NB4 (cell line): Measurements from ENCODE around the gene HCRTR1.

Experiments used
- CTCF ChIP-seq: IDR thresholded peaks from one replicate; pipeline ENCODE4 v1.5.1; 2012; ENCODE audit warnings: low read depth, low read length
- MAX ChIP-seq: IDR thresholded peaks from 2 replicates; pipeline ENCODE4 v1.6.1; 2011; ENCODE audit warnings: low read depth, low read length
- POLR2A ChIP-seq: IDR thresholded peaks from 2 replicates; pipeline ENCODE4 v1.6.1; 2011; ENCODE audit warnings: mild to moderate bottlenecking; ENCODE audit not compliant: insufficient read length; ENCODE audit errors: extremely low read depth

GRCh38 chr1:31627301-31627929, 9.9 kb downstream of the HCRTR1 start:
- no peak for TF ChIP-seq MAX
- no peak for TF ChIP-seq CTCF
- no peak for TF ChIP-seq POLR2A
